GM12891 (cell line): ENCODE measurements around the gene ADAMTS17.

Experiments
- PAX5 ChIP-seq: IDR thresholded peaks from 2 replicates; pipeline ENCODE4 v1.6.1; 2011; ENCODE audit warnings: low read length, moderate library complexity, mild to moderate bottlenecking; ENCODE audit not compliant: insufficient read depth, severe bottlenecking
- POLR2A ChIP-seq: IDR thresholded peaks from 2 replicates; pipeline ENCODE4 v1.6.1; 2011; ENCODE audit warnings: low read depth, low read length, control low read depth
- POLR2AphosphoS5 ChIP-seq: IDR thresholded peaks from 2 replicates; pipeline ENCODE4 v1.6.1; 2011; ENCODE audit warnings: low read depth, low read length, control low read depth
- POU2F2 ChIP-seq: IDR thresholded peaks from 2 replicates; pipeline ENCODE4 v1.6.1; 2011; ENCODE audit warnings: low read depth, mild to moderate bottlenecking, control low read depth, low read length, moderate library complexity
- TAF1 ChIP-seq: IDR thresholded peaks from 2 replicates; pipeline ENCODE4 v1.6.1; 2011; ENCODE audit warnings: low read depth, low read length, control low read depth

GRCh38 chr15:99955532-99955931, 386.2 kb downstream of the ADAMTS17 start:
- no peak for TF ChIP-seq POLR2A
- TF ChIP-seq POLR2AphosphoS5 = no peak
- no peak for TF ChIP-seq POU2F2
- TF ChIP-seq TAF1 = no peak
- no peak for TF ChIP-seq PAX5
